Measurements from ENCODE around the gene MCTP1. TPM values are rescaled to one million over a fixed set of nuclear protein-coding genes. Genes with fewer than 3 reads are reported as not detected.

The MCTP1 gene
- total and polyA plus RNA-seq, 9 of the 15 experiments (the other 6 are each of a cell fraction or from before 2014, with no cell fraction given), result 0.04 to 0.93 (median 0.06) TPM; not detected in 4

DNA sequence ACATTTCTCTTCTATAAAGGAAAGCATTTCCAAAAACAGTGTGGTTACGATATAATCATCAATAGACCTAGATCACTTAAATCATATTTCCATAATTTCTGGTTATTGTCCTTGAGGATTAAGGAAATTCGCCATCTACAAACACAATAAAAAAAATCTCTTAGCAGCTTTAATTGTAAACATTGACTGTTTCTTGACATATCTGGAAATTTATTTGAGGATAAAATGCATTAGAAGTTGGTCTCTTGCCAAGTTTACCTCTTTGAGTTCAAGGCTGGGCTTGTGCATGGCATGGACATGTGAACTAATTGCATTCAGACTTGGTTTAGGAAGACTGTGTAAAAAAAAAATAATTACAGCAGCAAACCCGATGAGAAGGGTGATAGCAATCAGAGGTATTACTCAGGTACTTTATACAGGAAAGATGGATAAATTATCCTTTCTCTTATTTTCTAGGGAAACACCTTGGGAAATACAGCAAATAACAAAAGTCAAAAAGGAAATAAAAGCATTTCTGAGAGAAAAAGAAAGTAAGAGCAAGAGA, 428.6 kb downstream of the MCTP1 start (continued):
- TF ChIP-seq, protein P1, sequence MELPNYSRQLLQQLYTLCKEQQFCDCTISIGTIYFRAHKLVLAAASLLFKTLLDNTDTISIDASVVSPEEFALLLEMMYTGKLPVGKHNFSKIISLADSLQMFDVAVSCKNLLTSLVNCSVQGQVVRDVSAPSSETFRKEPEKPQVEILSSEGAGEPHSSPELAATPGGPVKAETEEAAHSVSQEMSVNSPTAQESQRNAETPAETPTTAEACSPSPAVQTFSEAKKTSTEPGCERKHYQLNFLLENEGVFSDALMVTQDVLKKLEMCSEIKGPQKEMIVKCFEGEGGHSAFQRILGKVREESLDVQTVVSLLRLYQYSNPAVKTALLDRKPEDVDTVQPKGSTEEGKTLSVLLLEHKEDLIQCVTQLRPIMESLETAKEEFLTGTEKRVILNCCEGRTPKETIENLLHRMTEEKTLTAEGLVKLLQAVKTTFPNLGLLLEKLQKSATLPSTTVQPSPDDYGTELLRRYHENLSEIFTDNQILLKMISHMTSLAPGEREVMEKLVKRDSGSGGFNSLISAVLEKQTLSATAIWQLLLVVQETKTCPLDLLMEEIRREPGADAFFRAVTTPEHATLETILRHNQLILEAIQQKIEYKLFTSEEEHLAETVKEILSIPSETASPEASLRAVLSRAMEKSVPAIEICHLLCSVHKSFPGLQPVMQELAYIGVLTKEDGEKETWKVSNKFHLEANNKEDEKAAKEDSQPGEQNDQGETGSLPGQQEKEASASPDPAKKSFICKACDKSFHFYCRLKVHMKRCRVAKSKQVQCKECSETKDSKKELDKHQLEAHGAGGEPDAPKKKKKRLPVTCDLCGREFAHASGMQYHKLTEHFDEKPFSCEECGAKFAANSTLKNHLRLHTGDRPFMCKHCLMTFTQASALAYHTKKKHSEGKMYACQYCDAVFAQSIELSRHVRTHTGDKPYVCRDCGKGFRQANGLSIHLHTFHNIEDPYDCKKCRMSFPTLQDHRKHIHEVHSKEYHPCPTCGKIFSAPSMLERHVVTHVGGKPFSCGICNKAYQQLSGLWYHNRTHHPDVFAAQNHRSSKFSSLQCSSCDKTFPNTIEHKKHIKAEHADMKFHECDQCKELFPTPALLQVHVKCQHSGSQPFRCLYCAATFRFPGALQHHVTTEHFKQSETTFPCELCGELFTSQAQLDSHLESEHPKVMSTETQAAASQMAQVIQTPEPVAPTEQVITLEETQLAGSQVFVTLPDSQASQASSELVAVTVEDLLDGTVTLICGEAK (IDR thresholded peaks at IDR 0.05), result no peak
- TF ChIP-seq, protein P1 (CRISPR knock-in tag; IDR thresholded peaks at IDR 0.05), result no peak
- TF ChIP-seq SMARCB1 (IDR thresholded peaks at IDR 0.05; ENCODE audit: insufficient read length, low read depth) (no peak), ZNF707 (CRISPR knock-in tag; conservative IDR thresholded peaks at IDR 0.05) (no peak), XRCC4 (IDR thresholded peaks at IDR 0.05; ENCODE audit: extremely low read depth, insufficient read depth, insufficient read length) (no peak), PHF8 (IDR thresholded peaks at IDR 0.05; ENCODE audit: borderline replicate concordance, low read length) (no peak)
